ENCODE data around the gene ABL1.

DNA sequence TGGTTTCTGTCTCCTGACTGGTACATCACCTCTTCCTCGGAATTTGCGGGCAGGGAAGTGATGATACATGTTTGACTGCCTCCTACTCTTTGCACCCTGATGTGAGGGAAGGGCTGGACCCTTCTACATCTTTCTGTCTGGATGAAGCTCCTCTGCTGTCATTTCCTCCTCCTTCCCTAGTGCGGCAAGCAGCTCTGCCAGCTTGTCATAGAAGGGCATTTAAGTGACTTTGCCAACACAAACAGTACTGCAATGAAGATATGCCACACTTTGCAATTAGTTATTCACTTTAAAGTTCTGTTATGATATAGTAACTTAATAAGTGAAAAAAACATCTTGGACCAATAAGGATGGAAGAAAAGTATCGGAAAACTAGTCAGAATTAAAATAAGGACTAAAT is 48.5 kb upstream of the ABL1 start:
- TF ChIP-seq, protein P1, sequence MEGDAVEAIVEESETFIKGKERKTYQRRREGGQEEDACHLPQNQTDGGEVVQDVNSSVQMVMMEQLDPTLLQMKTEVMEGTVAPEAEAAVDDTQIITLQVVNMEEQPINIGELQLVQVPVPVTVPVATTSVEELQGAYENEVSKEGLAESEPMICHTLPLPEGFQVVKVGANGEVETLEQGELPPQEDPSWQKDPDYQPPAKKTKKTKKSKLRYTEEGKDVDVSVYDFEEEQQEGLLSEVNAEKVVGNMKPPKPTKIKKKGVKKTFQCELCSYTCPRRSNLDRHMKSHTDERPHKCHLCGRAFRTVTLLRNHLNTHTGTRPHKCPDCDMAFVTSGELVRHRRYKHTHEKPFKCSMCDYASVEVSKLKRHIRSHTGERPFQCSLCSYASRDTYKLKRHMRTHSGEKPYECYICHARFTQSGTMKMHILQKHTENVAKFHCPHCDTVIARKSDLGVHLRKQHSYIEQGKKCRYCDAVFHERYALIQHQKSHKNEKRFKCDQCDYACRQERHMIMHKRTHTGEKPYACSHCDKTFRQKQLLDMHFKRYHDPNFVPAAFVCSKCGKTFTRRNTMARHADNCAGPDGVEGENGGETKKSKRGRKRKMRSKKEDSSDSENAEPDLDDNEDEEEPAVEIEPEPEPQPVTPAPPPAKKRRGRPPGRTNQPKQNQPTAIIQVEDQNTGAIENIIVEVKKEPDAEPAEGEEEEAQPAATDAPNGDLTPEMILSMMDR (IDR thresholded peaks at IDR 0.05; ENCODE audit: low read depth, low read length, poor library complexity, severe bottlenecking): no peak
- no peak for TF ChIP-seq EZH2phosphoT487 (IDR thresholded peaks at IDR 0.05; ENCODE audit: borderline replicate concordance, low read length)
